Liver (tissue), 9 donors: Measurements from ENCODE around the gene B3GAT1. TPM values are rescaled to one million over a fixed set of nuclear protein-coding genes. Genes with fewer than 3 reads are reported as not detected.

ENCODE experiments used
- DNase-seq: peaks from one replicate; pipeline ENCODE4 v3.0.0-alpha.2; 2017; ENCODE audit warnings: low spot score
- H3K27ac ChIP-seq, 2 donors: one replicate each; pipeline ENCODE4 v1.7.0; 2013; ENCODE audit warnings: inconsistent platforms in 2 of 2, low read length in 2 of 2, control low read depth in 1 of 2, low read depth in 1 of 2, mild to moderate bottlenecking in 1 of 2
- H3K27me3 ChIP-seq, 4 donors: one replicate each; pipeline versions ENCODE4 v1.6.1 to v1.7.0; 2013; ENCODE audit warnings: low read length in 3 of 4, inconsistent platforms in 1 of 4, mild to moderate bottlenecking in 1 of 4, moderate library complexity in 1 of 4; ENCODE audit not compliant: control insufficient read depth in 4 of 4, insufficient read depth in 4 of 4
- H3K36me3 ChIP-seq, 4 donors: one replicate each; pipeline versions ENCODE4 v1.6.1 to v1.7.0; 2013; ENCODE audit warnings: low read length in 3 of 4, mild to moderate bottlenecking in 3 of 4, low read depth in 1 of 4, moderate library complexity in 1 of 4; ENCODE audit not compliant: control insufficient read depth in 4 of 4, insufficient read depth in 3 of 4
- H3K4me1 ChIP-seq, 4 donors: one replicate each; pipeline versions ENCODE4 v1.6.1 to v1.7.0; 2013; ENCODE audit warnings: low read length in 3 of 4, mild to moderate bottlenecking in 3 of 4, moderate library complexity in 1 of 4; ENCODE audit not compliant: control insufficient read depth in 4 of 4, insufficient read depth in 4 of 4
- H3K4me3 ChIP-seq, 3 donors: one replicate each; pipeline versions ENCODE4 v1.6.1 to v1.7.0; 2013; ENCODE audit warnings: low read length in 3 of 3, control low read depth in 1 of 3, low read depth in 1 of 3, mild to moderate bottlenecking in 1 of 3
- H3K9ac ChIP-seq, 2 donors: one replicate each; pipeline ENCODE4 v1.7.0; 2013; ENCODE audit warnings: low read length in 2 of 2, mild to moderate bottlenecking in 2 of 2, moderate library complexity in 2 of 2, control low read depth in 1 of 2, low read depth in 1 of 2
- H3K9me3 ChIP-seq, 4 donors: one replicate each; pipeline versions ENCODE4 v1.6.1 to v1.7.0; 2013; ENCODE audit warnings: low read length in 3 of 4; ENCODE audit not compliant: control insufficient read depth in 4 of 4
- ATF3 ChIP-seq: IDR thresholded peaks from 2 replicates; pipeline ENCODE4 v1.6.1; 2016; ENCODE audit warnings: antibody characterized with exemption
- CTCF ChIP-seq: fragments of 150-350 bp; IDR thresholded peaks from 2 replicates; pipeline ENCODE4 v1.5.1; 2017; ENCODE audit warnings: improper control_type of control experiment, low read depth, low read length; ENCODE audit not compliant: missing input control
- EGR1 ChIP-seq, 2 donors: IDR thresholded peaks; 2 replicates each; pipeline ENCODE4 v1.6.1; 2016 to 2018; ENCODE audit warnings: antibody characterized with exemption in 2 of 2, low read depth in 2 of 2
- FOXA1 ChIP-seq: IDR thresholded peaks from 2 replicates; pipeline ENCODE4 v1.6.1; 2016; ENCODE audit warnings: antibody characterized with exemption
- FOXA2 ChIP-seq: IDR thresholded peaks from 2 replicates; pipeline ENCODE4 v1.6.1; 2016; ENCODE audit warnings: antibody characterized with exemption
- GABPA ChIP-seq, 2 donors: IDR thresholded peaks in 1 of 2; conservative IDR thresholded peaks in 1 of 2; 2 replicates each; pipeline ENCODE4 v1.6.1; 2016; ENCODE audit warnings: antibody characterized with exemption in 2 of 2, mild to moderate bottlenecking in 1 of 2, moderate library complexity in 1 of 2
- HNF4A ChIP-seq, 2 donors: conservative IDR thresholded peaks; 2 replicates each; pipeline ENCODE4 v1.6.1; 2016; ENCODE audit warnings: antibody characterized with exemption in 2 of 2, mild to moderate bottlenecking in 2 of 2
- HNF4G ChIP-seq: IDR thresholded peaks from 2 replicates; pipeline ENCODE4 v1.6.1; 2016; ENCODE audit warnings: antibody characterized with exemption
- JUND ChIP-seq, 2 donors: IDR thresholded peaks; 2 replicates each; pipeline ENCODE4 v1.6.1; 2016; ENCODE audit warnings: antibody characterized with exemption in 2 of 2
- MAX ChIP-seq: IDR thresholded peaks from 2 replicates; pipeline ENCODE4 v1.6.1; 2016; ENCODE audit warnings: antibody characterized with exemption
- NR2F2 ChIP-seq: IDR thresholded peaks from 2 replicates; pipeline ENCODE4 v1.6.1; 2016; ENCODE audit warnings: antibody characterized with exemption
- RAD21 ChIP-seq, 2 donors: IDR thresholded peaks; 2 replicates each; pipeline ENCODE4 v1.6.1; 2016; ENCODE audit warnings: antibody characterized with exemption in 2 of 2, mild to moderate bottlenecking in 2 of 2
- REST ChIP-seq: IDR thresholded peaks from 2 replicates; pipeline ENCODE4 v1.6.1; 2016; ENCODE audit warnings: antibody characterized with exemption, mild to moderate bottlenecking
- RXRA ChIP-seq, 2 donors: IDR thresholded peaks; 2 replicates each; pipeline ENCODE4 v1.6.1; 2017 to 2018; ENCODE audit warnings: antibody characterized with exemption in 2 of 2, mild to moderate bottlenecking in 1 of 2
- SP1 ChIP-seq: IDR thresholded peaks from 2 replicates; pipeline ENCODE4 v1.6.1; 2018; ENCODE audit warnings: antibody characterized with exemption, mild to moderate bottlenecking
- TAF1 ChIP-seq: conservative IDR thresholded peaks from 2 replicates; pipeline ENCODE4 v1.6.1; 2016; ENCODE audit warnings: antibody characterized with exemption, mild to moderate bottlenecking
- YY1 ChIP-seq: IDR thresholded peaks from 2 replicates; pipeline ENCODE4 v1.6.1; 2016; ENCODE audit warnings: antibody characterized with exemption, mild to moderate bottlenecking
- ZBTB33 ChIP-seq: IDR thresholded peaks from 2 replicates; pipeline ENCODE4 v1.6.1; 2016; ENCODE audit warnings: antibody characterized with exemption
- WGBS: extraction: QIAGEN DNeasy Blood & Tissue Kit; methylation state at CpG from one replicate; pipeline ENCODE4 v1.1.7; 2013; 5-methylcytosine and 5-hydroxymethylcytosine counted together
- polyA plus RNA-seq, 2 donors: library from polyadenylated mRNA; stranded (reverse) in 1 of 2; unstranded in 1 of 2; fragments of 200-250 nt in 1 of 2; fragments of >200 nt in 1 of 2; fragmentation: Nextera tagmentation in 1 of 2; extraction: Ambion mirVana in 1 of 2; gene quantifications; one replicate each; pipeline versions ENCODE4 v1.2.1 to v1.2.3, GENCODE V29; 2013 to 2015
- total RNA-seq, 2 donors: library from RNA; depleted of rRNA; stranded (reverse); fragments of >200 nt; gene quantifications; one replicate each; pipeline ENCODE4 v1.2.3, GENCODE V29; 2014
- donor health status: healthy.
- donor health status: healthy.
- donor health status: healthy.
- donor health status: healthy.
- donor health status: healthy.

The B3GAT1 gene
- total and polyA plus RNA-seq, 4 donors = 0.13 to 6.6 (median 0.25) TPM; not detected in 1

GRCh38 chr11:134413826-134414731, 2.0 kb upstream of the B3GAT1 start:
- no peak overlapping the region for H3K27ac ChIP-seq
- H3K36me3 ChIP-seq = no peaks in the 10 kb centered on the region
- DNase-seq = no peak
- H3K9ac ChIP-seq = no peak overlapping the region
- no peak overlapping the region for H3K4me3 ChIP-seq
- peaks cover 0 to 19% (median 6%) of the 10 kb centered on the region in 4 donors for H3K4me1 ChIP-seq
- no peaks in the 10 kb centered on the region for H3K27me3 ChIP-seq
- 65% methylated on average over 18 of the region's 18 CpGs for WGBS
- TF ChIP-seq HNF4A (conservative IDR thresholded peaks at IDR 0.05) (no peak), JUND (IDR thresholded peaks at IDR 0.05) (no peak), ATF3 (no peak), NR2F2 (no peak)
- no peaks in the 10 kb centered on the region for H3K9me3 ChIP-seq

- H3K27ac ChIP-seq = no peak overlapping the region
- H3K4me3 ChIP-seq = peak overlapping the region in 2 of 3 donors; percentile 6 to 73
- no peaks in the 10 kb centered on the region for H3K36me3 ChIP-seq
- no peak overlapping the region for H3K9ac ChIP-seq
- no peaks in the 10 kb centered on the region for H3K27me3 ChIP-seq
- TF ChIP-seq FOXA1 = no peak
- TF ChIP-seq REST = no peak
- no peak for TF ChIP-seq GABPA (IDR thresholded peaks at IDR 0.05 in 1 of 2, conservative IDR thresholded peaks at IDR 0.05 in 1 of 2)
- TF ChIP-seq HNF4G = no peak
- TF ChIP-seq SP1 = no peak
- no peak for TF ChIP-seq JUND (IDR thresholded peaks at IDR 0.05)
- no peak for TF ChIP-seq RXRA (IDR thresholded peaks at IDR 0.05)
- no peak for TF ChIP-seq CTCF
- no peak for TF ChIP-seq NR2F2
- no peak for TF ChIP-seq ZBTB33
- TF ChIP-seq ATF3 = no peak
- no peak for TF ChIP-seq EGR1 (IDR thresholded peaks at IDR 0.05; ENCODE audit: low read depth in 2 of 2)
- TF ChIP-seq FOXA2 = no peak
- no peak for TF ChIP-seq YY1
- TF ChIP-seq HNF4A (conservative IDR thresholded peaks at IDR 0.05) = no peak
- TF ChIP-seq RAD21 (IDR thresholded peaks at IDR 0.05) = no peak
- no peak for TF ChIP-seq TAF1
- TF ChIP-seq MAX = no peak
- no peaks in the 10 kb centered on the region for H3K9me3 ChIP-seq
- no peak for DNase-seq
- WGBS = 38% methylated on average over 22 of the region's 22 CpGs
- peaks cover 0 to 19% (median 6%) of the 10 kb centered on the region in 4 donors for H3K4me1 ChIP-seq
These were observed 1.2 kb upstream of the B3GAT1 start for GRCh38 chr11:134413043-134413825.
